Measurements from ENCODE around the gene SLC10A4.
"Not testable (repeated sequence)": the region's sequence is repeated elsewhere in the genome, so short reads cannot be mapped to it uniquely, and the experiment has no call there.

The SLC10A4 gene, protein sequence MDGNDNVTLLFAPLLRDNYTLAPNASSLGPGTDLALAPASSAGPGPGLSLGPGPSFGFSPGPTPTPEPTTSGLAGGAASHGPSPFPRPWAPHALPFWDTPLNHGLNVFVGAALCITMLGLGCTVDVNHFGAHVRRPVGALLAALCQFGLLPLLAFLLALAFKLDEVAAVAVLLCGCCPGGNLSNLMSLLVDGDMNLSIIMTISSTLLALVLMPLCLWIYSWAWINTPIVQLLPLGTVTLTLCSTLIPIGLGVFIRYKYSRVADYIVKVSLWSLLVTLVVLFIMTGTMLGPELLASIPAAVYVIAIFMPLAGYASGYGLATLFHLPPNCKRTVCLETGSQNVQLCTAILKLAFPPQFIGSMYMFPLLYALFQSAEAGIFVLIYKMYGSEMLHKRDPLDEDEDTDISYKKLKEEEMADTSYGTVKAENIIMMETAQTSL

GRCh38 chr4:48483006-48483776 lies at the start of gene SLC10A4:
Gene SLC10A4, plus strand, starts transcription at chr4:48483343. Its CDS starts 219 bp downstream, at chr4:48483562.
- no peak for DNase-seq (ENCODE audit: extremely low read depth in 1 of 2, low read depth in 1 of 2)

GRCh38 chr4:48436318-48436717 lies 46.8 kb upstream of the SLC10A4 start:
- no peak for DNase-seq (ENCODE audit: extremely low read depth in 1 of 2, low read depth in 1 of 2)

- DNase-seq (ENCODE audit: extremely low read depth in 1 of 2, low read depth in 1 of 2) = no peak
These were observed 43.2 kb upstream of the SLC10A4 start for GRCh38 chr4:48439988-48440387.

DNA sequence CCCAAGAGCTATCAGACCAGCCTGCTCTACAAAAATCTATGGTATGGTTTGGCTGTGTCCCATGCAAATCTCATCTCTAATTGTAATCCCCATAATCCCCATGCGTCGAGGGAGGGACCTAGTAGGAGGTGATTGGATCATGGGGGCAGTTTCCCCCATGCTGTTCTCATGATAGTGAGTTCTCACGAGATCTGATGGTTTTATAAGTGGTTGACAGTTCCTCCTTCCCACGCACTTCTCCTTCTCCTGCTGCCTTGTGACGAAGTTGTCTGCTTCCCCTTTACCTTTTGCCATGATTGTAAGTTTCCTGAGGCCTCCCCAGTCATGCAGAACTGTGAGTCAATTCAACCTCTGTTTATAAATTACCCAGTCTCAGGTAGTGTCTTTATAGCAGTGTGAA lies 42.2 kb upstream of the SLC10A4 start:
- DNase-seq (ENCODE audit: extremely low read depth in 1 of 2, low read depth in 1 of 2) = not testable (repeated sequence)

GRCh38 chr4:48445704-48446103 lies 37.4 kb upstream of the SLC10A4 start:
- no peak for DNase-seq (ENCODE audit: extremely low read depth in 1 of 2, low read depth in 1 of 2)

- DNase-seq (ENCODE audit: extremely low read depth in 1 of 2, low read depth in 1 of 2) = no peak
These were observed 36.5 kb upstream of the SLC10A4 start for GRCh38 chr4:48446642-48447041.

DNA sequence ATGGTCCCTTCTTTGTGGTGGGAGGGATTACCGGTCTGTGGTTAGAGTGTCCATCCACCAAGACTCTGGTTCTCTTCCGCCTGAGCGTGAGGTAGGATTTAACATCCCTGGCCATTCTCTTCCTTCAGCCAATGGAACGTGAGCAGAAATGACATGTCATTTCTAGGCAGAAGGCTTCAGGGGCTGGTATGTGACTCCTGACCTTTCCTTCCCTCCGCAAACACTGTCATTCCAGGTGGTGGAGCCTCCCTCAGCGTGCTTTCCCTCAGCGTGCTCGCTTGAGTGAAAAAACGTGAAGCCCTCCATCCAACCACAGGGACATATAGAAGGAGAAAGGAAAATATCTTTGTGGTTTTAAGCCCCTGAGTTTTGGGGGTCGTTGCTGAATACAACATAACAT lies 34.0 kb upstream of the SLC10A4 start:
- no peak for DNase-seq (ENCODE audit: extremely low read depth in 1 of 2, low read depth in 1 of 2)

DNA sequence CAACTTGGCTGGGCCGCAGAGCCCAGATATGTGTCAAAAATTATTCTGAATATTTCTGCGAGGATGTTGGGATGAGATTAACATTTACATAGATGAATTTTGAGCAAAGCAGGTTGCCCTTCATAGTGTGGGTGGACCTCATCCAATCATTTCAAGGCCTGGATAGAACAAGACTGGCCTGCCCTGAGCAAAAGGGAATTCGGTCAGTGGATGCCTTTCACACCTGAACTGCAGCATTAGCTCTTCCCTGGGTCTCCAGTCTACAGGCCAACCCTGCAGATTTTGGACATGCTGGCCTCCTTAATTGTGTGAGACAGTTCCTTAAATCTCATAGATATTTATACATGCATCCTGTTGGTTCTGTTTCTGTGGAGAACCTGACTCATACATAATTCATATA lies 32.4 kb upstream of the SLC10A4 start:
- DNase-seq (ENCODE audit: extremely low read depth in 1 of 2, low read depth in 1 of 2) = no peak

- not testable (repeated sequence) for DNase-seq (ENCODE audit: extremely low read depth in 1 of 2, low read depth in 1 of 2)
These were observed 31.5 kb upstream of the SLC10A4 start for GRCh38 chr4:48451656-48452055.

DNA sequence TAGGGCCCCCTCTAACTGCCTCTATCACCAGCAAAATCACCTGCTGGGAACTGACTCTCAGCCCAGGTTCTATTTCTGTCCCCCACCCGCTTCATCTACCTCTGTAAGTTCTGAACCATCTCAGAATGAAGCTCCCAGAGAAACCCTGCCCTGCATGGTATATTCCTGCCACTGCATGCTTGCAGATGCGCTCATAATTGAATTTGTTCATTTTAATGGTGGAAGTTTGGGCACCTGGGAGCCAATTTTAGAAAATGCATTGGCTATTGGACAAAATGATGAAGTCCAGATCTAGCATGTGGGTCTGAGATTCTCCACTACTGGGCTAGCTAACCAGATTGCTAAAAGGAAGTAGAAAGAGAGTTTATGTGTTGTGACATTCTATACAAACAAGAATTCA lies 28.6 kb upstream of the SLC10A4 start:
- no peak for DNase-seq (ENCODE audit: extremely low read depth in 1 of 2, low read depth in 1 of 2)

- DNase-seq (ENCODE audit: extremely low read depth in 1 of 2, low read depth in 1 of 2) = no peak
These were observed 22.1 kb upstream of the SLC10A4 start for GRCh38 chr4:48461000-48461399.

DNA sequence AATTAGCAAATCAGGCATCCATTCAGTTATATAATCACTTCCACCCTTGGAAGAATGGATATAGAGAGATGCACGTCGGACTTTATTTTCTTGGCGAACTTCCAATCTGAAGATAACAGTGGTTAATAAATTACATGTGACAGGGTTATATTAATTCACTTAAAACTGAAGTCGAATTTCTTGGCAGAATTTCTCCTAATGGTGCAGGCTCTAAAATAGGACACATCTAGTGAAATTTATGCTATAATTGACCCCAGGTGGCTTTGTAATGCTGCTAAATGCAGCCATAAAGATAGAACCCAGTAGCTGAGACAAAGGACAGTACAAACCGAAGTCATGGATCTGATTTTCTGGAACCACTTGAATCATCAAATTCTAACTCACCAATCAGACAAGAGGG lies 20.8 kb upstream of the SLC10A4 start:
- no peak for DNase-seq (ENCODE audit: extremely low read depth in 1 of 2, low read depth in 1 of 2)

DNA sequence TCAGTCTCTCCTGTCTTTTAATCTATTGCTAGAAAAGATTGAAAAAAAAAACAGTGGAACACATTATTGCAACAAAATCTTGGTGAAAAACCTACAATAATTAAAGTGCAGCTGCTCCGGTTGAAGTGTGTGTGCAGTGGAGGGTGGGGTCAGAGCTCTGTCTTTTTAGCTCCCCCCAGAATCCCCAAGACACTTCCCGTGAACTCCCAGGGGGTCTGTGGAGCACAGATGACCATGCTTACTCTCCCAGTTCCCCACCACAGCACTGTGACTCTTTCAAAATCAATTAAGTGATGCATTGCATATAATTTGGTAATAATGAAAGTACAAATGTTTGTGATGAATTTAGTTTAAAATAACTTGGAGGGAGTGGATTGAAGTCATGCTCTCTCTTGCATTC lies 15.7 kb upstream of the SLC10A4 start:
- no peak for DNase-seq (ENCODE audit: extremely low read depth in 1 of 2, low read depth in 1 of 2)

DNA sequence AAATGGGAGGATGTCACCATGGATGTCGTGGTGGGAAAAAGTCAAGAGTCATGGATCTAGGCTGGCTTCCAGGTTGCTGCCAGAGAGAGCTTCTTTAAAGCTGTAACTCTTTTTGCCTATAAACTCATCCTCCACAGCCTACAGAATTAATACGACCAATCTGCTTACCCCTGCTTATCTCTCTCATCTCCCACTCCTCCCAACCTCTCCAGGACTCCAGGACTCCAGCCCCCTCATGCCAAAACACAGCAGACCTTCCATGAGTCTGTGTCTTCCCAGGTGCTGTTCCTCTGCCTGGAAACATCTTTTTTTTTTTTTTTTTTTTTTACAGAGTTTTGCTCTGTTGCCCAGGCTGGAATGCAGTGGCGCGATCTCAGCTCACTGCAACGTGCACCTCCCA lies 15.3 kb upstream of the SLC10A4 start:
- no peak for DNase-seq (ENCODE audit: extremely low read depth in 1 of 2, low read depth in 1 of 2)

DNA sequence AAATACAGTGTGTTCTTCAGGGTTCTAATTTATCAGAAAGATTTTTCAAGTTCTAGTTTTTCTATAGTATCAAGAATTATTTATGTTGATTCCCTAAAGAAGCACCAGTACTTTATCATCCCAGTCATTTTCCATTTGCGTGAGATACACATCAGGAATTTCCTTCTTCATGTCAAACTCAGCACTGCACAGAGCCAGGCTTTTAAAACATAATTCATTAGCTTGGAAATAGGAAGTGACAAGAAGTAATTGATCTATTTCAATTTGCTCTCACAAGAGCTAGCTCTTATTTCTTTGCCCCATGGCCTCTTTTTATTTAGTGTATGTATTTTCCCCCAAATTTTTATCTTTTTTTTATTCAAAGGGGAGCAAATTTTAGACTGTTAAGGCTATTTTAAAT lies 13.0 kb upstream of the SLC10A4 start:
- DNase-seq (ENCODE audit: extremely low read depth in 1 of 2, low read depth in 1 of 2) = no peak

- no peak for DNase-seq (ENCODE audit: extremely low read depth in 1 of 2, low read depth in 1 of 2)
These were observed 12.6 kb upstream of the SLC10A4 start for GRCh38 chr4:48470570-48470969.

- no peak for DNase-seq (ENCODE audit: extremely low read depth in 1 of 2, low read depth in 1 of 2)
These were observed 10.3 kb upstream of the SLC10A4 start for GRCh38 chr4:48472794-48473193.

- DNase-seq (ENCODE audit: extremely low read depth in 1 of 2, low read depth in 1 of 2) = no peak
These were observed 7.4 kb upstream of the SLC10A4 start for GRCh38 chr4:48475770-48476169.

DNA sequence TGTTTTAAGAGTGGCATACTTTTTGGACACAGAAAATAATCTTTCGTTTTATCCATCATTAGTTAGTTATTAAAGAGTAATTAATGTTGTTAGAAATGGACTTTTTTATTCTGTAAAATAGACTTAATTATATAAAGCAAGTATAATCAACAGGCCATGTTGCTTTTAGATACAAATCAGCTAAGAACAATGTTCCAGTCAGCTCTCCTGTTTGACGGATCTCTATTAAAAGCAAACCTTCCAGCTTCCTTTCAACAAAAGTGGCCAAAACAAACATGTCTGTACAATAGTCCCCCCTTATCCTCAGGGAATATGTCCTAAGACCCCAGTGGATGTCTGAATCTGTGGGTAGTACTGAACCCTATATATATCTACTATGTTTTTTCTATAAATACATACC lies 4.9 kb upstream of the SLC10A4 start:
- no peak for DNase-seq (ENCODE audit: extremely low read depth in 1 of 2, low read depth in 1 of 2)

- DNase-seq (ENCODE audit: extremely low read depth in 1 of 2, low read depth in 1 of 2) = no peak
These were observed 1.6 kb upstream of the SLC10A4 start for GRCh38 chr4:48481581-48481980.

GRCh38 chr4:48483777-48484493 lies 792 bp downstream of the SLC10A4 start:
- DNase-seq (ENCODE audit: extremely low read depth in 1 of 2, low read depth in 1 of 2) = no peak
